22Rv1 (cell line): ENCODE results near the gene MYL4.

ENCODE experiments used
- CTCF ChIP-seq: fragments of 450-650 bp; IDR thresholded peaks from 2 replicates; pipeline ENCODE4 v1.5.1; 2017; ENCODE audit warnings: mild to moderate bottlenecking
- ZFX ChIP-seq: fragments of 450-650 bp; IDR thresholded peaks from 2 replicates; pipeline ENCODE4 v1.6.1; 2017; ENCODE audit warnings: antibody characterized with exemption, borderline replicate concordance

- TF ChIP-seq CTCF = no peak
- no peak for TF ChIP-seq ZFX
These were observed 35.5 kb downstream of the MYL4 start for GRCh38 chr17:47244697-47245096.
